Transverse colon (tissue), 4 donors: ENCODE results near the gene NKAP. TPM values are rescaled to one million over a fixed set of nuclear protein-coding genes. Genes with fewer than 3 reads are reported as not detected.
"Not testable (repeated sequence)": the region's sequence is repeated elsewhere in the genome, so short reads cannot be mapped to it uniquely, and the experiment has no call there.

Source experiments
- DNase-seq: peaks from one replicate; pipeline ENCODE4 v3.0.0-alpha.2; 2019
- H3K27ac ChIP-seq, 4 donors: fragments of 200-600 bp; sonication (generic); 2 replicates each; pipeline ENCODE4 v1.5.1; 2016 to 2018; ENCODE audit warnings: inconsistent platforms in 4 of 4
- H3K27me3 ChIP-seq: fragments of 200-600 bp; sonication (generic); 2 replicates; pipeline ENCODE4 v1.5.1; 2017; ENCODE audit warnings: inconsistent platforms
- H3K36me3 ChIP-seq, 4 donors: fragments of 200-600 bp; sonication (generic); 2 replicates each; pipeline ENCODE4 v1.5.1; 2017 to 2019; ENCODE audit warnings: inconsistent platforms in 4 of 4
- H3K4me1 ChIP-seq, 4 donors: fragments of 200-600 bp; sonication (generic); 2 replicates each; pipeline ENCODE4 v1.5.1; 2017 to 2020; ENCODE audit warnings: inconsistent platforms in 4 of 4
- H3K4me3 ChIP-seq, 4 donors: fragments of 200-600 bp; sonication (generic); 1 replicate in 1 of 4; 2 replicates in 3 of 4; pipeline versions ENCODE4 v1.5.1 to v1.6.1; 2017 to 2019; ENCODE audit warnings: inconsistent platforms in 4 of 4
- H3K9me3 ChIP-seq, 2 donors: fragments of 200-600 bp; sonication (generic); 2 replicates each; pipeline ENCODE4 v1.5.1; 2017 to 2019; ENCODE audit warnings: inconsistent platforms in 2 of 2
- CTCF ChIP-seq, 5 experiments: fragments of 200-600 bp in 3 of 5; fragments of 450-650 bp in 2 of 5; sonication (generic) in 3 of 5; IDR thresholded peaks; 1 replicate in 2 of 5; 2 replicates in 3 of 5; pipeline ENCODE4 v1.5.1; 2016 to 2017; ENCODE audit warnings: antibody characterized with exemption in 5 of 5, inconsistent platforms in 3 of 5, mild to moderate bottlenecking in 2 of 5, moderate library complexity in 1 of 5
- EP300 ChIP-seq: sonication (generic); formaldehyde crosslinking; IDR thresholded peaks from one replicate; pipeline ENCODE4 v1.6.1; 2017; ENCODE audit warnings: antibody characterized with exemption, low read depth
- POLR2A ChIP-seq: fragments of 450-650 bp; IDR thresholded peaks from one replicate; pipeline ENCODE4 v1.6.1; 2016; ENCODE audit warnings: antibody characterized with exemption, mild to moderate bottlenecking, moderate library complexity
- POLR2AphosphoS5 ChIP-seq, 3 donors: sonication (generic); formaldehyde crosslinking; IDR thresholded peaks; one replicate each; pipeline ENCODE4 v1.6.1; 2016; ENCODE audit warnings: antibody characterized with exemption in 3 of 3
- WGBS, 2 donors: methylation state at CpG; one replicate each; pipeline ENCODE4 v1.1.5; 2018; ENCODE audit warnings: low coverage in 1 of 2; 5-methylcytosine and 5-hydroxymethylcytosine counted together
- in situ Hi-C, 4 donors: fragments of 200-750 bp; cut with MboI; loops; one replicate each; pipeline versions ENCODE4 v1.15.0 to v1.15.1; 2017; ENCODE audit warnings: low sequenced_read_pairs in 3 of 4, low pct_ligation_motif_present in 1 of 4, low pct_unique_long_range_greater_than_20kb in 1 of 4
- intact Hi-C: fragments of 100-400 bp; cut with DNase I; formaldehyde crosslinking; loops from one replicate; pipeline ENCODE4 v1.15.1; 2023; ENCODE audit warnings: low total_unique reads
- total RNA-seq, 4 donors: library from RNA; depleted of rRNA; stranded (reverse); fragments of >200 nt; gene quantifications; one replicate each; pipeline ENCODE4 v1.1.0, GENCODE V29; 2016

Gene NKAP
- total RNA-seq, 4 donors from 2014 or later = 2.6 to 14.7 (median 8.5) TPM

GRCh38 chrX:119960625-119961024 is 17.1 kb upstream of the NKAP start:
- Histone ChIP-seq H3K27me3 (no peaks in the 10 kb centered on the region), H3K4me1 (no peaks in the 10 kb centered on the region), H3K4me3 (no peak overlapping the region), H3K36me3 (no peaks in the 10 kb centered on the region), H3K9me3 (no peaks in the 10 kb centered on the region), H3K27ac (no peak overlapping the region)
- intact Hi-C loops = no loop called here
- TF ChIP-seq CTCF (IDR thresholded peaks at IDR 0.05) = no peak
- no peak for TF ChIP-seq POLR2A
- no peak for TF ChIP-seq POLR2AphosphoS5 (IDR thresholded peaks at IDR 0.05)
- TF ChIP-seq EP300 = no peak
- in situ Hi-C loops = no loop called here
- no peak for DNase-seq

- H3K9me3 ChIP-seq, H3K27me3 ChIP-seq, H3K36me3 ChIP-seq, in situ Hi-C loops, H3K27ac ChIP-seq, H3K4me1 ChIP-seq, intact Hi-C loops, H3K4me3 ChIP-seq: not testable (repeated sequence)
- WGBS, 2 donors = 81 to 85% methylated on average over 4 to 21 of the region's 21 CpGs
- peak; percentile 13 for DNase-seq
Measured at GRCh38 chrX:119955807-119956570, 12.4 kb upstream of the NKAP start.

GRCh38 chrX:119954374-119954773 is 10.8 kb upstream of the NKAP start:
- 63 to 74% methylated on average over 2 to 3 of the region's 3 CpGs for WGBS, 2 donors
- Histone ChIP-seq H3K27me3 (no peaks in the 10 kb centered on the region), H3K4me1 (no peaks in the 10 kb centered on the region), H3K4me3 (no peak overlapping the region), H3K27ac (no peak overlapping the region), H3K36me3 (no peaks in the 10 kb centered on the region), H3K9me3 (no peaks in the 10 kb centered on the region)
- intact Hi-C loops = no loop called here
- TF ChIP-seq EP300 (no peak), POLR2AphosphoS5 (IDR thresholded peaks at IDR 0.05) (no peak), POLR2A (no peak), CTCF (IDR thresholded peaks at IDR 0.05) (no peak)
- DNase-seq = no peak
- in situ Hi-C loops = no loop called here

- DNase-seq = no peak
- Histone ChIP-seq H3K36me3 (no peaks in the 10 kb centered on the region), H3K9me3 (no peaks in the 10 kb centered on the region), H3K4me3 (no peak overlapping the region), H3K27me3 (no peaks in the 10 kb centered on the region), H3K4me1 (peaks cover 0 to 4% (median 0%) of the 10 kb centered on the region in 4 donors), H3K27ac (no peak overlapping the region)
- in situ Hi-C loops (no loop called here), intact Hi-C loops (no loop called here)
- WGBS, 2 donors = 80% methylated on average over 5 of the region's 5 CpGs; no CpG with 5 or more reads in 1 of the 2 donors
- TF ChIP-seq CTCF (IDR thresholded peaks at IDR 0.05) (no peak), EP300 (no peak), POLR2A (no peak), POLR2AphosphoS5 (IDR thresholded peaks at IDR 0.05) (no peak)
Measured at GRCh38 chrX:119948381-119948780, 4.8 kb upstream of the NKAP start.

- Histone ChIP-seq H3K27me3 (no peaks in the 10 kb centered on the region), H3K9me3 (no peaks in the 10 kb centered on the region), H3K4me3 (no peak overlapping the region), H3K27ac (no peak overlapping the region), H3K36me3 (no peaks in the 10 kb centered on the region), H3K4me1 (peaks cover 4 to 15% (median 10%) of the 10 kb centered on the region in 4 donors)
- 74% methylated on average over 6 of the region's 6 CpGs; no CpG with 5 or more reads in 1 of the 2 donors for WGBS, 2 donors
- no peak for DNase-seq
- no peak for TF ChIP-seq EP300
- no peak for TF ChIP-seq POLR2A
- TF ChIP-seq POLR2AphosphoS5 (IDR thresholded peaks at IDR 0.05) = no peak
- no peak for TF ChIP-seq CTCF (IDR thresholded peaks at IDR 0.05)
- in situ Hi-C loops = no loop called here
- intact Hi-C loops = no loop called here
Measured at GRCh38 chrX:119945481-119945880, 1.9 kb upstream of the NKAP start.
